Measurements from ENCODE around the gene ADAMTS19. TPM values are rescaled to one million over a fixed set of nuclear protein-coding genes. Genes with fewer than 3 reads are reported as not detected.

The ADAMTS19 gene
- total and polyA plus RNA-seq, 2 of the 8 experiments (the other 6 are each of a cell fraction or from before 2014, with no cell fraction given) = 17.3 to 28.8 TPM

GRCh38 chr5:129460672-129460935 is 506 bp downstream of the ADAMTS19 start:
- H3K9ac ChIP-seq (replicated peaks in 1 of 4; ENCODE audit: extremely low read depth in 1 of 4, low read depth in 3 of 4, low read length in 3 of 4) = peak overlapping the region; percentile 67 to 95 (median 80)
- H2AFZ ChIP-seq (ENCODE audit: low read length) = peak overlapping the region; percentile 37; the same call in 1 of the 2 replicates
- POLR2A ChIA-PET (ENCODE audit: partially characterized antibody) = interaction anchor here (0.6 to 3.8 kb wide), 20 partner anchors 8 to 366 kb away, joined by 3 to 33 read pairs (median 4); partner anchors contain the start of gene ISOC1
- H3K23me2 ChIP-seq (ENCODE audit: low read depth, low read length) = peaks cover 10% of the 10 kb centered on the region
- peak overlapping the region; percentile 51 for H3K56ac ChIP-seq (replicated peaks; ENCODE audit: insufficient read length, low read depth, low read length)
- peak overlapping the region; percentile 95 for H3K14ac ChIP-seq (ENCODE audit: insufficient read length)
- no peak overlapping the region for H4K91ac ChIP-seq (replicated peaks; ENCODE audit: insufficient read length, low read length)
- H3K27me3 ChIP-seq (replicated peaks in 1 of 4; ENCODE audit: control insufficient read depth in 3 of 4, extremely low read depth in 1 of 4, insufficient read depth in 3 of 4, low read length in 3 of 4) = no peaks in the 10 kb centered on the region
- DNase-seq (ENCODE audit: low read depth in 1 of 2, low spot score in 2 of 2) (no peak), FAIRE-seq (no peak)
- peak overlapping the region; percentile 75 to 89 for H3K4me2 ChIP-seq (ENCODE audit: insufficient read depth in 1 of 2, low read depth in 2 of 2, low read length in 2 of 2)
- H3K4me1 ChIP-seq (replicated peaks in 1 of 4; ENCODE audit: control insufficient read depth in 3 of 4, insufficient read depth in 4 of 4, low read length in 3 of 4) = peaks cover 2 to 9% (median 5%) of the 10 kb centered on the region in 4 experiments; a peak in 4 of 7 replicates
- peak overlapping the region; percentile 96 for H4K8ac ChIP-seq (ENCODE audit: extremely low read depth, insufficient read depth, low read length)
- no peaks in the 10 kb centered on the region for H3K36me3 ChIP-seq (ENCODE audit: control insufficient read depth in 2 of 4, insufficient read depth in 4 of 4, low read length in 3 of 4)
- peak overlapping the region; percentile 55; the same call in 1 of the 2 replicates for H2BK15ac ChIP-seq (ENCODE audit: low read length)
- peak overlapping the region; percentile 90 for H3K4ac ChIP-seq (replicated peaks; ENCODE audit: insufficient read length, low read depth, low read length)
- no peak overlapping the region for H3K27ac ChIP-seq (ENCODE audit: low read depth, low read length)
- H3K23ac ChIP-seq (ENCODE audit: insufficient read length) = no peak overlapping the region
- peak overlapping the region; percentile 91 for H3K18ac ChIP-seq (ENCODE audit: extremely low read depth, low read length)
- no peaks in the 10 kb centered on the region for H3K79me1 ChIP-seq (ENCODE audit: low read depth, low read length)
- H2BK20ac ChIP-seq (ENCODE audit: low read length) = no peak overlapping the region
- H2AK5ac ChIP-seq (ENCODE audit: low read depth, low read length) = no peak overlapping the region
- peak overlapping the region; percentile 32; the same call in 1 of the 2 replicates for H2BK12ac ChIP-seq (ENCODE audit: low read depth, low read length)
- TF ChIP-seq EZH2 (IDR thresholded peaks at IDR 0.05; ENCODE audit: low read depth, low read length, severe bottlenecking) = peak; percentile 0
- peak; percentile 28 for TF ChIP-seq KDM4A (IDR thresholded peaks at IDR 0.05; ENCODE audit: low read depth, low read length, severe bottlenecking)
- TF ChIP-seq TCF12 (IDR thresholded peaks at IDR 0.05; ENCODE audit: low read depth, low read length) = no peak
- 0 out of 2 replicates have a peak overlapping the region, but pooled peaks have one; percentile 36 for H2BK5ac ChIP-seq (ENCODE audit: low read depth, low read length)
- 0 out of 4 replicates have a peak, but pooled peaks cover 0 to under 1% of the 10 kb centered on the region in 2 experiments for H3K9me3 ChIP-seq (ENCODE audit: insufficient read depth in 2 of 2, low read depth in 1 of 2, low read length in 1 of 2)
- peak overlapping the region; percentile 72 to 88 (median 84) for H3K4me3 ChIP-seq (ENCODE audit: extremely low read depth in 1 of 4, insufficient read depth in 2 of 4, low read depth in 3 of 4, low read length in 4 of 4)
- peaks cover 0 to 44% of the 10 kb centered on the region in 2 experiments for H3K79me2 ChIP-seq (ENCODE audit: control insufficient read depth in 1 of 2, insufficient read depth in 2 of 2, low read length in 2 of 2)
- CTCF ChIA-PET (ENCODE audit: partially characterized antibody) = interaction anchor here (0.6 to 3.7 kb wide), 7 partner anchors 40 to 528 kb away, joined by 3 to 14 read pairs (median 5); no protein-coding TSS in a partner anchor
- H4K20me1 ChIP-seq (replicated peaks in 1 of 2; ENCODE audit: control insufficient read depth in 1 of 2, insufficient read depth in 2 of 2, low read length in 2 of 2) = peaks cover 1 to 6% of the 10 kb centered on the region in 2 experiments
- 0% methylated on average over 10 of the region's 10 CpGs; no CpG with 5 or more reads in 1 of the 2 experiments for WGBS, 2 experiments (ENCODE audit: extremely low coverage in 1 of 2, insufficient coverage in 1 of 2, insufficient read length in 1 of 2, insufficient replicate concordance in 2 of 2, low coverage in 1 of 2, low lambda C conversion rate in 2 of 2, missing lambda C conversion rate in 1 of 2)
- peak overlapping the region; percentile 72 for H4K5ac ChIP-seq (ENCODE audit: insufficient read length, low read depth, low read length)
- H2BK120ac ChIP-seq (replicated peaks; ENCODE audit: low read depth, low read length) = peak overlapping the region; percentile 88
